ENCODE data around the gene ATP6V1C2.
A peak's percentile ranks its signal among the peaks of the same experiment; 100 is the strongest.

ATP6V1C2 gene

DNA sequence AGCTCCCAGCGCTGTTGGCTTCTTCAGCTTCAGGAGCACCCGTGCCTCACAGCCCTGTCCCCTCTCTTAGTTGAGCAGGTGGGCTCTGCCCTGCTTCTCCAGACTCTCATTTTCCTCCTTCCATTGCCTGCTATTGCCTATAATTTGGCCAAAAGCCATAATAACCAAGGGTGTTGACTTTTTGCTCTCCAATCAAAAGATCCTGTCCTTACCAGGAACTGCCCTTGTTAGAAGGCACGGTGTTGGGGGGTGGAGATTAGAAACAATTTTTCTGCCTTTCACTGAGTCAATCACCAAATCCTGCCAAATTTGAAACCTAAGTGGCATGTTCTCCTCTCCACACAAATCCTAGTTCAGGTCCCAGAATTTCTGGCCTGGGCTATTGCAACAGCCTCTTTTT is 107.9 kb downstream of the ATP6V1C2 start:
- Histone ChIP-seq H3K9me3 (ENCODE audit: control insufficient read depth, insufficient read depth, low read depth, low read length) (no peaks in the 10 kb centered on the region), H3K9ac (ENCODE audit: low read length) (no peak overlapping the region), H3K36me3 (ENCODE audit: control insufficient read depth, insufficient read depth, low read length) (no peaks in the 10 kb centered on the region), H3K4me1 (ENCODE audit: control insufficient read depth, insufficient read depth, low read length) (peaks cover 14% of the 10 kb centered on the region), H3K27me3 (ENCODE audit: control insufficient read depth, insufficient read depth, low read length) (peaks cover 23% of the 10 kb centered on the region), H3K4me3 (ENCODE audit: low read depth, low read length) (no peak overlapping the region), H3K27ac (ENCODE audit: low read depth, low read length) (no peak overlapping the region)

- H3K36me3 ChIP-seq (ENCODE audit: control insufficient read depth, insufficient read depth, low read length) = no peaks in the 10 kb centered on the region
- H3K4me3 ChIP-seq (ENCODE audit: low read depth, low read length) = no peak overlapping the region
- H3K9ac ChIP-seq (ENCODE audit: low read length) = no peak overlapping the region
- H3K27me3 ChIP-seq (ENCODE audit: control insufficient read depth, insufficient read depth, low read length) = peaks cover 24% of the 10 kb centered on the region
- H3K9me3 ChIP-seq (ENCODE audit: control insufficient read depth, insufficient read depth, low read depth, low read length) = no peaks in the 10 kb centered on the region
- peaks cover 14% of the 10 kb centered on the region for H3K4me1 ChIP-seq (ENCODE audit: control insufficient read depth, insufficient read depth, low read length)
- H3K27ac ChIP-seq (ENCODE audit: low read depth, low read length) = no peak overlapping the region
Measured at GRCh38 chr2:10830203-10830602, 108.8 kb downstream of the ATP6V1C2 start.

DNA sequence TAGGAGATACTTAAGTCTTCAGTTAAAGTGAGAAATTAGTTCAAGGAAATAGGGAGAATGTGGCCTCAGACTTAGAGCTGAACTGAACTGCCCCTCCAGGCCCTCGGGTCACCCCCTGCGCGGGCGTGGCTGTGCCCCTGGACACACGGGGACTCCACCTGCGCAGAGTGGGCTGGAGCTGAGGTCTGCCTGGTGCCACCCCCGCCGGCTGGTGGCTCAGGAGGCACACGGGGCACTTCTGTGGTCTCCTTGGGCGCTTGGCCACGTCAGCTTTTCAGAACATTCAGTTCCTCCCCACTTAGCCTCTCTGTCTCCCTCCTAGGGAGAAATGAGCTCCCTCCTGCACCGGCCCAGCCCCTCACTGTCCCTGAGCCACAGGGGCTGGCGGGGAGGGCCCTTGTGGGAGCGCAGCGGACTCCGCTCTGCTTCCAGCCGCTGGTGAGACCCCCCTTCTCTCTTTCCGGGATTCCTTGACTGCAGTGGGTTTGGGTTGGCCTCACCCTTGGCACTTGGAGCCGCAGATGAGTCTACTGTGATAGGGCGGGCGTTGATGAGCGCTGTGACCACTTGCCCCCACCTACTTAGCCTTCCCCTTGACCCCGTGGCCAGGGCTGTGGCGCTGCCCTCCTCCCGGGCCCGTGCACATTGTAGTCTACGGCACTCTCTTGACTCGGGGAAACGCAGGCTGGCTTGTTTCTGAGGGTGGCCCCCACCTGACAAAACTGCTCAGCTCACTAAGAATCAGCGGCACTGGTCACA is 109.4 kb downstream of the ATP6V1C2 start:
- peaks cover 14% of the 10 kb centered on the region for H3K4me1 ChIP-seq (ENCODE audit: control insufficient read depth, insufficient read depth, low read length)
- H3K27ac ChIP-seq (ENCODE audit: low read depth, low read length) = no peak overlapping the region
- no peak overlapping the region for H3K4me3 ChIP-seq (ENCODE audit: low read depth, low read length)
- H3K36me3 ChIP-seq (ENCODE audit: control insufficient read depth, insufficient read depth, low read length) = no peaks in the 10 kb centered on the region
- H3K27me3 ChIP-seq (ENCODE audit: control insufficient read depth, insufficient read depth, low read length) = peaks cover 24% of the 10 kb centered on the region
- H3K9ac ChIP-seq (ENCODE audit: low read length) = no peak overlapping the region
- H3K9me3 ChIP-seq (ENCODE audit: control insufficient read depth, insufficient read depth, low read depth, low read length) = no peaks in the 10 kb centered on the region

DNA sequence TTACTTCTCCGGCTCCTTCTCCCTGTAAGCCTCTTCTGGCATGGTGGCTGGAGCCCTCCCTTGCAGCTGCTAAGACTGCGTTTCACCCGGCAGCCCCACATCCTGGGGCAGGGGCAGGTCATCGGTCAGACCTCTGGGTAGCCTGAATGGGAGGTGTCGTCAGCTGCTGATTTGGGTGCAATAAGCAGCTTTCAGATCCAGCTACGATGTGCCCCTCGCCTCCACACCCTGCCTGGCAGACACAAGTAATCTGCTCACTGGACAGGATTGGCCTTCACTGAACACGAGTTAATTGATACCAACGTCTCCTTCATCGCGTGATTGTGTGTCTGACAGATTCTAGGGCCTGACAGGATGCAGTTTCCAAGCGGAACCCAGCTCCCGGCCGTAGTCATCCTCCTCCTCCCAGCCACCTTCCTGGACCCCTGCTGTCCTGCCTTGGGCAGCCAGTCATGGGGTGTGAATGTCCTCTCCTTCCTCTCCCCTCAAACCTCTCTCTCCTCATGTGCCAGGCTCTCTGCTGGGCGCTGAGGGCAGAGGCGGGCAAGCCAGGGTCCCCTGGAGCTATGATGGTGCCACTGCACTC is 110.1 kb downstream of the ATP6V1C2 start:
- Histone ChIP-seq H3K27ac (ENCODE audit: low read depth, low read length) (no peak overlapping the region), H3K9ac (ENCODE audit: low read length) (no peak overlapping the region), H3K27me3 (ENCODE audit: control insufficient read depth, insufficient read depth, low read length) (peaks cover 24% of the 10 kb centered on the region), H3K36me3 (ENCODE audit: control insufficient read depth, insufficient read depth, low read length) (no peaks in the 10 kb centered on the region), H3K4me1 (ENCODE audit: control insufficient read depth, insufficient read depth, low read length) (peaks cover 14% of the 10 kb centered on the region), H3K9me3 (ENCODE audit: control insufficient read depth, insufficient read depth, low read depth, low read length) (no peaks in the 10 kb centered on the region), H3K4me3 (ENCODE audit: low read depth, low read length) (no peak overlapping the region)

DNA sequence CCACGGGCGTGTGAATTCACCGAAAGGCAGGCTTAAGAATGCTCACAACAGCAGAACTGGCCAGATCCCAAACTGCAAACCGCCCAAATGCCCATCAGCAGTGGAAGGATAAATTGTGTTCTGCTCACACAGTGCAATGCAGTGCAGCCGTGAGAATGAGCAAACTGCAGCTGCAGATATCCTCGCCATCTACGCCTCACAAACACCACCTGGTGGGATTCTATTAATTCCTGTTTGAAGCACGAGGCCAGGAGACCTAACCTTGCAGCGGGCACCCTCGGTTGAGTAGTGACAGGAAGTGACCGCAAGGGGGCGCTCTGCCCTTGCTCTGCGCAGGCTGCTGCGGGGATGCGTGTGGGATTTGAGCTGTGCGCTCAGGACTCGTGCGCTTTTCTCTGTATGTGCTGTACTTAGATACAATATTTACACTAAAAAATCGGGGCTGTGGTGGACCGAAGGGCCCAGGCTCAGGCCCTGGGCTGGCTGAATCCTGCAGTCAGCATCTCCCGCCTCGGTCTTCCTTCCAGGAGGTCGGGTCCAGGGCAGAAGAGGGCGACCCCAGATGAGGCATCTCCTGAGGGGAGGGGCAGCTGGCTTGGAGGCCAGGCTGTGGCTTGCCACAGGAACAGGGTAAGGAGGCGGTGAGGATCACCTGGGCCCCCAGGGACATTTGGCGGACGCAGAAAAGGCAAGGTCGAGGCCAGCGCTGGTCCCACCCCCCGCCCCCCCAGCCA is 110.9 kb downstream of the ATP6V1C2 start:
- Histone ChIP-seq H3K4me3 (ENCODE audit: low read depth, low read length) (peak overlapping the region; percentile 52), H3K4me1 (ENCODE audit: control insufficient read depth, insufficient read depth, low read length) (peaks cover 14% of the 10 kb centered on the region), H3K9ac (ENCODE audit: low read length) (no peak overlapping the region), H3K27ac (ENCODE audit: low read depth, low read length) (no peak overlapping the region), H3K27me3 (ENCODE audit: control insufficient read depth, insufficient read depth, low read length) (peaks cover 24% of the 10 kb centered on the region), H3K9me3 (ENCODE audit: control insufficient read depth, insufficient read depth, low read depth, low read length) (no peaks in the 10 kb centered on the region), H3K36me3 (ENCODE audit: control insufficient read depth, insufficient read depth, low read length) (no peaks in the 10 kb centered on the region)

- H3K36me3 ChIP-seq (ENCODE audit: control insufficient read depth, insufficient read depth, low read length) = no peaks in the 10 kb centered on the region
- H3K9ac ChIP-seq (ENCODE audit: low read length) = no peak overlapping the region
- H3K4me1 ChIP-seq (ENCODE audit: control insufficient read depth, insufficient read depth, low read length) = peaks cover 14% of the 10 kb centered on the region
- no peak overlapping the region for H3K4me3 ChIP-seq (ENCODE audit: low read depth, low read length)
- H3K9me3 ChIP-seq (ENCODE audit: control insufficient read depth, insufficient read depth, low read depth, low read length) = no peaks in the 10 kb centered on the region
- no peak overlapping the region for H3K27ac ChIP-seq (ENCODE audit: low read depth, low read length)
- H3K27me3 ChIP-seq (ENCODE audit: control insufficient read depth, insufficient read depth, low read length) = peaks cover 24% of the 10 kb centered on the region
Measured at GRCh38 chr2:10833021-10833420, 111.6 kb downstream of the ATP6V1C2 start.

DNA sequence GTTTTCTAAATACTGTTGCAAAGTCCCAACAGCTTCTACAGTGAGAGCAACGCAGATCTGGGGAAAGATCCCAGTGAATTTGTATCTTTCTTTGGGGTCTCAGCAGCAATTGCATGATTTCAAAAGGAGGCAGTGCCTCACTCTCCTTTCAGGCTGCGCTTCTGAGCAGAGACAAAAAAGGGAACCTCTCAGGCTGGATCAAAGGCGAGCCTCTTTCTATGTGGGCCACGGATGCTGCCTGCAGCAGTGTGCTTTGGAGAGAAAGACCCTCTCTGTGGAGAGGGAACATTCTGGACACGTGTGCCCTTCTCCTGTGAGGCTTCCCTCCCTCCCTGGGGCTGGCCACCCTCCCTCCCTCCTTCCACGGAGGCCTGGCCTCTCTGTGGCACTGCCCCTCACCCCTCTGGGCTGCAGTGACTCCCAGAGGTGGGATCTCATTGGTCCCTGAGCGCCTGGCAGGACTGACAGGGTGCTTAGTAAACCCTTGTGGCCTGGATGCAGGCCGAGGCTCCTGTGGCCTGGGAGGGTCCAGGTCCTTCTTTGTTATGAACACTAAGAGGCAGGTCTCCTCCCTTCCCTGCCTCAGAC is 112.7 kb downstream of the ATP6V1C2 start:
- Histone ChIP-seq H3K4me3 (ENCODE audit: low read depth, low read length) (no peak overlapping the region), H3K36me3 (ENCODE audit: control insufficient read depth, insufficient read depth, low read length) (no peaks in the 10 kb centered on the region), H3K9me3 (ENCODE audit: control insufficient read depth, insufficient read depth, low read depth, low read length) (no peaks in the 10 kb centered on the region), H3K4me1 (ENCODE audit: control insufficient read depth, insufficient read depth, low read length) (peaks cover 14% of the 10 kb centered on the region), H3K27ac (ENCODE audit: low read depth, low read length) (no peak overlapping the region), H3K9ac (ENCODE audit: low read length) (no peak overlapping the region), H3K27me3 (ENCODE audit: control insufficient read depth, insufficient read depth, low read length) (peaks cover 24% of the 10 kb centered on the region)

Measured in HUES6 (cell line).